ENCODE data around the gene TMC6.

GRCh38 chr17:78130437-78131101 is 2.0 kb upstream of the TMC6 start, which contains the start of gene TMC8:
- TF ChIP-seq POLR2AphosphoS5 (IDR thresholded peaks at IDR 0.05; ENCODE audit: borderline replicate concordance, low read depth, low read length): no peak
- TF ChIP-seq EZH2 (IDR thresholded peaks at IDR 0.05): no peak
- TF ChIP-seq FOXP2 (optimal IDR thresholded peaks at IDR 0.05; ENCODE audit: control extremely low read depth, extremely low read length, insufficient read depth): no peak
